DOHH2 (cell line): ENCODE measurements around the gene VAV2.

ENCODE experiments used
- CTCF ChIP-seq: fragments of 200-600 bp; sonication (generic); IDR thresholded peaks from one replicate; pipeline ENCODE4 v1.5.1; 2014; ENCODE audit warnings: antibody characterized with exemption, mild to moderate bottlenecking, low read depth, low read length; ENCODE audit not compliant: poor library complexity, severe bottlenecking
- EZH2phosphoT487 ChIP-seq: fragments of 200-600 bp; sonication (generic); IDR thresholded peaks from 2 replicates; pipeline ENCODE4 v1.6.1; 2017; ENCODE audit warnings: borderline replicate concordance, mild to moderate bottlenecking, antibody characterized with exemption, low read length, moderate library complexity, mixed read lengths

- TF ChIP-seq CTCF (no peak), EZH2phosphoT487 (no peak)
These were observed 21.5 kb downstream of the VAV2 start for GRCh38 chr9:133970581-133971058.
